H9 (cell line): ENCODE measurements around the gene PLXND1. TPM values are rescaled to one million over a fixed set of nuclear protein-coding genes. Genes with fewer than 3 reads are reported as not detected.
A peak's percentile ranks its signal among the peaks of the same experiment; 100 is the strongest.

Experiments
- DNase-seq: peaks from one replicate; pipeline ENCODE4 v3.0.0-alpha.2; 2017
- H2AFZ ChIP-seq: one replicate; pipeline ENCODE4 v1.6.1; 2013; ENCODE audit warnings: mild to moderate bottlenecking, low read length, control low read depth, moderate library complexity
- H2AK5ac ChIP-seq: 2 replicates; pipeline ENCODE4 v1.6.1; 2013; ENCODE audit warnings: low read length, control low read depth, mixed read lengths; ENCODE audit not compliant: insufficient read length
- H2BK120ac ChIP-seq: one replicate; pipeline ENCODE4 v1.6.1; 2013; ENCODE audit warnings: low read depth, mild to moderate bottlenecking, low read length, control low read depth, inconsistent platforms; ENCODE audit not compliant: poor library complexity, severe bottlenecking
- H2BK12ac ChIP-seq: 2 replicates; pipeline ENCODE4 v1.6.1; 2013; ENCODE audit warnings: low read length, control low read depth, mixed read lengths, low read depth; ENCODE audit not compliant: insufficient read length
- H2BK15ac ChIP-seq: 2 replicates; pipeline ENCODE4 v1.6.1; 2013; ENCODE audit warnings: low read depth, low read length, control low read depth
- H2BK20ac ChIP-seq: one replicate; pipeline ENCODE4 v1.6.1; 2013; ENCODE audit warnings: low read depth, mild to moderate bottlenecking, low read length, control low read depth, inconsistent platforms; ENCODE audit not compliant: poor library complexity, severe bottlenecking
- H2BK5ac ChIP-seq: 2 replicates; pipeline ENCODE4 v1.6.1; 2013; ENCODE audit warnings: low read length, control low read depth, mixed read lengths; ENCODE audit not compliant: insufficient read length
- H3K14ac ChIP-seq: 2 replicates; pipeline ENCODE4 v1.6.1; 2013; ENCODE audit warnings: low read length, control low read depth; ENCODE audit not compliant: insufficient read depth
- H3K18ac ChIP-seq: 2 replicates; pipeline ENCODE4 v1.6.1; 2013; ENCODE audit warnings: low read depth, mild to moderate bottlenecking, mixed read lengths, low read length, control low read depth; ENCODE audit not compliant: insufficient read length
- H3K23ac ChIP-seq: 2 replicates; pipeline ENCODE4 v1.6.1; 2013; ENCODE audit warnings: low read length, control low read depth, mixed read lengths, low read depth; ENCODE audit not compliant: insufficient read length
- H3K23me2 ChIP-seq: 2 replicates; pipeline ENCODE4 v1.6.1; 2013; ENCODE audit warnings: low read depth, mild to moderate bottlenecking, mixed read lengths, low read length, control low read depth; ENCODE audit not compliant: insufficient read length, poor library complexity, severe bottlenecking
- H3K27ac ChIP-seq: 2 replicates; pipeline ENCODE4 v1.5.1; 2013; ENCODE audit warnings: low read length, control low read depth, mixed read lengths, low read depth; ENCODE audit not compliant: insufficient read length
- H3K27me3 ChIP-seq: 2 replicates; pipeline ENCODE4 v1.6.1; 2013; ENCODE audit warnings: low read length, control low read depth, inconsistent platforms; ENCODE audit not compliant: insufficient read depth
- H3K4ac ChIP-seq: 2 replicates; pipeline ENCODE4 v1.6.1; 2013; ENCODE audit warnings: low read depth, mild to moderate bottlenecking, control low read depth, inconsistent platforms, low read length, moderate library complexity
- H3K4me1 ChIP-seq: 2 replicates; pipeline ENCODE4 v1.6.1; 2013; ENCODE audit warnings: low read length, control low read depth, inconsistent platforms; ENCODE audit not compliant: insufficient read depth
- H3K4me2 ChIP-seq: 2 replicates; pipeline ENCODE4 v1.6.1; 2013; ENCODE audit warnings: low read length, control low read depth, mixed read lengths; ENCODE audit not compliant: insufficient read length, insufficient read depth
- H3K56ac ChIP-seq: 2 replicates; pipeline ENCODE4 v1.6.1; 2013; ENCODE audit warnings: low read depth, mild to moderate bottlenecking, mixed read lengths, low read length, control low read depth; ENCODE audit not compliant: insufficient read length
- H3K79me1 ChIP-seq: 2 replicates; pipeline ENCODE4 v1.6.1; 2013; ENCODE audit warnings: low read depth, mild to moderate bottlenecking, moderate library complexity, low read length, control low read depth, inconsistent platforms; ENCODE audit not compliant: insufficient read depth, poor library complexity, severe bottlenecking
- H3K79me2 ChIP-seq: 2 replicates; pipeline ENCODE4 v1.6.1; 2013; ENCODE audit warnings: low read length, control low read depth, inconsistent platforms; ENCODE audit not compliant: insufficient read depth
- H3K9ac ChIP-seq: 2 replicates; pipeline ENCODE4 v1.6.1; 2013; ENCODE audit warnings: low read length, control low read depth, mixed read lengths; ENCODE audit not compliant: insufficient read length; ENCODE audit errors: extremely low read depth
- H3K9me3 ChIP-seq: one replicate; pipeline ENCODE4 v1.6.1; 2013; ENCODE audit warnings: low read depth, low read length, inconsistent platforms; ENCODE audit not compliant: control insufficient read depth
- H3T11ph ChIP-seq: one replicate; pipeline ENCODE4 v1.6.1; 2013; ENCODE audit warnings: mild to moderate bottlenecking, low read length, control low read depth, inconsistent platforms
- H4K20me1 ChIP-seq: one replicate; pipeline ENCODE4 v1.6.1; 2013; ENCODE audit not compliant: control insufficient read depth, insufficient read length, insufficient read depth
- H4K5ac ChIP-seq: 2 replicates; pipeline ENCODE4 v1.6.1; 2013; ENCODE audit warnings: low read depth, mild to moderate bottlenecking, mixed read lengths, low read length, control low read depth; ENCODE audit not compliant: insufficient read length
- H4K8ac ChIP-seq: replicated peaks from 2 replicates; pipeline ENCODE4 v1.6.1; 2013; ENCODE audit warnings: low read length, control low read depth, mixed read lengths, low read depth; ENCODE audit not compliant: insufficient read length
- H4K91ac ChIP-seq: 2 replicates; pipeline ENCODE4 v1.6.1; 2013; ENCODE audit warnings: low read depth, mild to moderate bottlenecking, moderate library complexity, mixed read lengths, low read length, control low read depth; ENCODE audit not compliant: insufficient read length
- H3K27ac Mint-ChIP-seq, 3 experiments: 2 replicates in 2 of 3; 3 replicates in 1 of 3; pipeline ENCODE4 v1.8.0; 2020 to 2021; ENCODE audit warnings: mixed read lengths in 3 of 3, mild to moderate bottlenecking in 1 of 3, moderate library complexity in 1 of 3
- H3K27me3 Mint-ChIP-seq: 2 replicates; pipeline ENCODE4 v1.8.0; 2021; ENCODE audit warnings: low read depth, mild to moderate bottlenecking, moderate library complexity, mixed read lengths
- H3K36me3 Mint-ChIP-seq, 3 experiments: 2 replicates in 2 of 3; 3 replicates in 1 of 3; pipeline ENCODE4 v1.8.0; 2020 to 2021; ENCODE audit warnings: low read depth in 3 of 3, mixed read lengths in 3 of 3; ENCODE audit not compliant: insufficient read depth in 1 of 3
- H3K4me1 Mint-ChIP-seq, 2 experiments: 2 replicates each; pipeline ENCODE4 v1.8.0; 2020; ENCODE audit warnings: mixed read lengths in 2 of 2
- H3K4me3 Mint-ChIP-seq, 2 experiments: 2 replicates in 1 of 2; 3 replicates in 1 of 2; pipeline ENCODE4 v1.8.0; 2020 to 2021; ENCODE audit warnings: mild to moderate bottlenecking in 2 of 2, mixed read lengths in 2 of 2, moderate library complexity in 1 of 2
- H3K9me3 Mint-ChIP-seq, 2 experiments: 2 replicates in 1 of 2; 3 replicates in 1 of 2; pipeline ENCODE4 v1.8.0; 2020; ENCODE audit warnings: mild to moderate bottlenecking in 2 of 2, mixed read lengths in 2 of 2, moderate library complexity in 1 of 2
- WGBS: extraction: QIAGEN DNeasy Blood & Tissue Kit; methylation state at CpG from one replicate; pipeline ENCODE4 v1.1.7; 2013; ENCODE audit warnings: missing lambda C conversion rate, low lambda C conversion rate, mixed read lengths; ENCODE audit not compliant: insufficient read length; ENCODE audit errors: extremely low coverage; 5-methylcytosine and 5-hydroxymethylcytosine counted together
- total RNA-seq: library from RNA; stranded (reverse); gene quantifications from 2 replicates; pipeline ENCODE4 v1.2.1, GENCODE V29; 2021
- TF ChIP-seq, protein P1 (sequence below): fragments of 200-600 bp; sonication (generic); conservative IDR thresholded peaks from 3 replicates; pipeline ENCODE4 v1.8.0; 2021; ENCODE audit warnings: antibody characterized with exemption, mild to moderate bottlenecking

Gene PLXND1
- total RNA-seq, 1 experiment from 2014 or later, result 50.9 TPM

DNA sequence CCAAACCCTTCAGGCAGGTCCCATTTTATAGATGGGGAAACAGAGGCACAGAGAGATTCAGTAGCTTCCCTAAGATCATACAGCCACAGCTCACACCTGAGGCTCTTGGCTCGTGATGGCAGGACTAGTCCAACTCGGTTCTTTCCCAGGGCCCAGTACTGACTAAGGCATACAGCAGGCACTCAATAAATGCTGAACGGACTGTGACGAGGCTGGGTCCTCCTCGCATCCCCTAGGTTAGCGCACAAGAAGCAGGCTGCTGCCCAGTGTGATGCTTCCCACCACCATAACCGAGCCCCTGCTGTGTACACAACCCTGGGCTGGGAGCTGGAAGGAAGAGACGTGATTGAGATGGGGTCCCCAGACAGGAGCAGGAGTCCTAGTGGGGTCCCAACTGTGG lies 24.9 kb downstream of the PLXND1 start:
- no peak overlapping the region for H3T11ph ChIP-seq
- WGBS, result no CpG with 5 or more reads among the region's 8 CpGs
- H3K9me3 ChIP-seq, result no peaks in the 10 kb centered on the region
- no peaks in the 10 kb centered on the region for H3K27me3 ChIP-seq
- H3K27ac ChIP-seq, result no peak overlapping the region
- H2BK15ac ChIP-seq, result no peak overlapping the region
- no peak overlapping the region for H3K9ac ChIP-seq
- Mint-ChIP-seq H3K4me3 (no peak overlapping the region), H3K36me3 (peaks cover 0 to 7% (median 2%) of the 10 kb centered on the region in 3 experiments; a peak in 4 of 7 replicates), H3K27ac (peak overlapping the region in 1 of 3 experiments; percentile 52; a peak in 1 of 7 replicates), H3K27me3 (no peaks in the 10 kb centered on the region), H3K4me1 (no peaks in the 10 kb centered on the region; a peak in 2 of 4 replicates), H3K9me3 (no peaks in the 10 kb centered on the region)
- H3K18ac ChIP-seq, result no peak overlapping the region
- no peak overlapping the region for H2BK12ac ChIP-seq
- H3K4ac ChIP-seq, result no peak overlapping the region
- H2BK120ac ChIP-seq, result no peak overlapping the region
- H3K4me2 ChIP-seq, result no peak overlapping the region
- DNase-seq, result no peak
- H4K5ac ChIP-seq, result no peak overlapping the region
- H2BK5ac ChIP-seq, result no peak overlapping the region
- no peak overlapping the region for H2BK20ac ChIP-seq
- H3K23ac ChIP-seq, result no peak overlapping the region
- TF ChIP-seq, protein P1, sequence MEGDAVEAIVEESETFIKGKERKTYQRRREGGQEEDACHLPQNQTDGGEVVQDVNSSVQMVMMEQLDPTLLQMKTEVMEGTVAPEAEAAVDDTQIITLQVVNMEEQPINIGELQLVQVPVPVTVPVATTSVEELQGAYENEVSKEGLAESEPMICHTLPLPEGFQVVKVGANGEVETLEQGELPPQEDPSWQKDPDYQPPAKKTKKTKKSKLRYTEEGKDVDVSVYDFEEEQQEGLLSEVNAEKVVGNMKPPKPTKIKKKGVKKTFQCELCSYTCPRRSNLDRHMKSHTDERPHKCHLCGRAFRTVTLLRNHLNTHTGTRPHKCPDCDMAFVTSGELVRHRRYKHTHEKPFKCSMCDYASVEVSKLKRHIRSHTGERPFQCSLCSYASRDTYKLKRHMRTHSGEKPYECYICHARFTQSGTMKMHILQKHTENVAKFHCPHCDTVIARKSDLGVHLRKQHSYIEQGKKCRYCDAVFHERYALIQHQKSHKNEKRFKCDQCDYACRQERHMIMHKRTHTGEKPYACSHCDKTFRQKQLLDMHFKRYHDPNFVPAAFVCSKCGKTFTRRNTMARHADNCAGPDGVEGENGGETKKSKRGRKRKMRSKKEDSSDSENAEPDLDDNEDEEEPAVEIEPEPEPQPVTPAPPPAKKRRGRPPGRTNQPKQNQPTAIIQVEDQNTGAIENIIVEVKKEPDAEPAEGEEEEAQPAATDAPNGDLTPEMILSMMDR, result no peak
- no peak overlapping the region for H2AK5ac ChIP-seq
- no peak overlapping the region for H2AFZ ChIP-seq
- H4K91ac ChIP-seq, result no peak overlapping the region
- H3K79me2 ChIP-seq, result no peaks in the 10 kb centered on the region
- no peaks in the 10 kb centered on the region for H3K23me2 ChIP-seq
- H3K79me1 ChIP-seq, result no peaks in the 10 kb centered on the region
- no peak overlapping the region; the same call in 1 of the 2 replicates for H3K14ac ChIP-seq
- H3K56ac ChIP-seq, result no peak overlapping the region
- no peak overlapping the region for H4K8ac ChIP-seq
- H4K20me1 ChIP-seq, result no peaks in the 10 kb centered on the region
- H3K4me1 ChIP-seq, result no peaks in the 10 kb centered on the region
